ENCODE measurements around the gene DXO. TPM values are rescaled to one million over a fixed set of nuclear protein-coding genes. Genes with fewer than 3 reads are reported as not detected.
"Not testable (repeated sequence)": the region's sequence is repeated elsewhere in the genome, so short reads cannot be mapped to it uniquely, and the experiment has no call there.

DXO gene
- total RNA-seq = 10.7 TPM
- polyA plus RNA-seq (ENCODE audit: insufficient read depth in 1 of 8, insufficient read length in 8 of 8, low replicate concordance in 1 of 8) = 10 to 100 TPM; 16.0 to 22.2 (median 17.4) TPM
- long read RNA-seq, donor 1, partial matches to known transcripts = 0 of 1 reads
- long read RNA-seq, donor 1, other reads (novel, unspliced or antisense) = 0 of 1 reads
- long read RNA-seq, donor 2, partial matches to known transcripts = 0 of 1 reads
- long read RNA-seq, donor 2, other reads (novel, unspliced or antisense) = 0 of 1 reads
- long read RNA-seq, donor 3, partial matches to known transcripts = 0 of 5 reads
- long read RNA-seq, donor 3, other reads (novel, unspliced or antisense) = 0 of 5 reads
- long read RNA-seq, donor 4, partial matches to known transcripts = 0 of 2 reads
- long read RNA-seq, donor 4, other reads (novel, unspliced or antisense) = 0 of 2 reads
- long read RNA-seq, donor 5, partial matches to known transcripts = 0 of 5 reads
- long read RNA-seq, donor 5, other reads (novel, unspliced or antisense) = 0 of 5 reads
- long read RNA-seq, donor 6, partial matches to known transcripts = 41 of 49 reads
- long read RNA-seq, donor 6, other reads (novel, unspliced or antisense) = 5 of 49 reads
- long read RNA-seq, donor 7, partial matches to known transcripts = 0 of 2 reads
- long read RNA-seq, donor 7, other reads (novel, unspliced or antisense) = 0 of 2 reads
- long read RNA-seq, donor 8, partial matches to known transcripts = 0 of 1 reads
- long read RNA-seq, donor 8, other reads (novel, unspliced or antisense) = 0 of 1 reads
- long read RNA-seq, donor 9, partial matches to known transcripts = 0 of 1 reads
- long read RNA-seq, donor 9, other reads (novel, unspliced or antisense) = 0 of 1 reads
- long read RNA-seq, donor 10, partial matches to known transcripts = 0 of 6 reads
- long read RNA-seq, donor 10, other reads (novel, unspliced or antisense) = 0 of 6 reads
- long read RNA-seq, donor 11, partial matches to known transcripts = 15 of 18 reads
- long read RNA-seq, donor 11, other reads (novel, unspliced or antisense) = 0 of 18 reads

GRCh38 chr6:31971993-31972708 lies at the start of gene DXO:
TSS of gene DXO (minus strand) at chr6:31972138. CDS start at chr6:31971675, 463 bp downstream.
- under 1% methylated on average over 59 of the region's 62 CpGs for WGBS (ENCODE audit: insufficient coverage)
- peak within 1 kb of the TSS; percentile 86 for H3K4me3 ChIP-seq (ENCODE audit: low read length)
- peak within 1 kb of the TSS; percentile 99 for H3K27ac ChIP-seq (ENCODE audit: low read length)
- H3K9me3 ChIP-seq (replicated peaks; ENCODE audit: control insufficient read depth, low read depth, low read length) = no peaks in the 10 kb centered on the region
- peaks cover 21% of the 10 kb centered on the region for H3K4me1 ChIP-seq (ENCODE audit: control insufficient read depth, insufficient read depth, low read length)
- peak; percentile 98 for DNase-seq
- peaks cover 35% of the 10 kb centered on the region for H3K36me3 ChIP-seq (ENCODE audit: control insufficient read depth, insufficient read depth, low read length)
- H3K27me3 ChIP-seq (ENCODE audit: control insufficient read depth, insufficient read depth, low read length) = no peaks in the 10 kb centered on the region

GRCh38 chr6:32014547-32014946 lies 42.6 kb upstream of the DXO start, which contains the start of gene C4B:
TSS of gene C4B (plus strand) at chr6:32014795. CDS start at chr6:32014846, 51 bp downstream.
- not testable (repeated sequence) for H3K36me3 ChIP-seq (ENCODE audit: control insufficient read depth, insufficient read depth, low read length); H3K4me3 ChIP-seq (ENCODE audit: low read length); DNase-seq; H3K27ac ChIP-seq (ENCODE audit: low read length); H3K9me3 ChIP-seq (replicated peaks; ENCODE audit: control insufficient read depth, low read depth, low read length); H3K27me3 ChIP-seq (ENCODE audit: control insufficient read depth, insufficient read depth, low read length); H3K4me1 ChIP-seq (ENCODE audit: control insufficient read depth, insufficient read depth, low read length)
- no CpG with 5 or more reads among the region's 6 CpGs for WGBS (ENCODE audit: insufficient coverage)

GRCh38 chr6:32013738-32014137 lies 41.8 kb upstream of the DXO start:
- not testable (repeated sequence) for DNase-seq; H3K27ac ChIP-seq (ENCODE audit: low read length); H3K36me3 ChIP-seq (ENCODE audit: control insufficient read depth, insufficient read depth, low read length); H3K4me1 ChIP-seq (ENCODE audit: control insufficient read depth, insufficient read depth, low read length); H3K27me3 ChIP-seq (ENCODE audit: control insufficient read depth, insufficient read depth, low read length); H3K4me3 ChIP-seq (ENCODE audit: low read length); H3K9me3 ChIP-seq (replicated peaks; ENCODE audit: control insufficient read depth, low read depth, low read length)
- WGBS (ENCODE audit: insufficient coverage) = no CpG with 5 or more reads among the region's 5 CpGs

- H3K4me3 ChIP-seq (ENCODE audit: low read length); H3K9me3 ChIP-seq (replicated peaks; ENCODE audit: control insufficient read depth, low read depth, low read length); H3K27ac ChIP-seq (ENCODE audit: low read length); H3K36me3 ChIP-seq (ENCODE audit: control insufficient read depth, insufficient read depth, low read length); DNase-seq; H3K4me1 ChIP-seq (ENCODE audit: control insufficient read depth, insufficient read depth, low read length); H3K27me3 ChIP-seq (ENCODE audit: control insufficient read depth, insufficient read depth, low read length): not testable (repeated sequence)
- WGBS (ENCODE audit: insufficient coverage) = no CpG with 5 or more reads among the region's 17 CpGs
Observed at GRCh38 chr6:32012941-32013617, 41.1 kb upstream of the DXO start.

- H3K4me3 ChIP-seq (ENCODE audit: low read length); H3K4me1 ChIP-seq (ENCODE audit: control insufficient read depth, insufficient read depth, low read length); H3K36me3 ChIP-seq (ENCODE audit: control insufficient read depth, insufficient read depth, low read length); H3K9me3 ChIP-seq (replicated peaks; ENCODE audit: control insufficient read depth, low read depth, low read length); H3K27ac ChIP-seq (ENCODE audit: low read length); H3K27me3 ChIP-seq (ENCODE audit: control insufficient read depth, insufficient read depth, low read length); DNase-seq: not testable (repeated sequence)
- WGBS (ENCODE audit: insufficient coverage) = 82% methylated on average over 3 of the region's 27 CpGs
Observed at GRCh38 chr6:32010856-32011530, 39.1 kb upstream of the DXO start.

GRCh38 chr6:32009537-32009936 lies 37.6 kb upstream of the DXO start:
- not testable (repeated sequence) for H3K36me3 ChIP-seq (ENCODE audit: control insufficient read depth, insufficient read depth, low read length); H3K4me3 ChIP-seq (ENCODE audit: low read length); H3K4me1 ChIP-seq (ENCODE audit: control insufficient read depth, insufficient read depth, low read length); H3K27me3 ChIP-seq (ENCODE audit: control insufficient read depth, insufficient read depth, low read length); DNase-seq; H3K27ac ChIP-seq (ENCODE audit: low read length); H3K9me3 ChIP-seq (replicated peaks; ENCODE audit: control insufficient read depth, low read depth, low read length)
- WGBS (ENCODE audit: insufficient coverage) = no CpG with 5 or more reads among the region's 12 CpGs

GRCh38 chr6:32008616-32009015 lies 36.7 kb upstream of the DXO start:
- not testable (repeated sequence) for H3K27ac ChIP-seq (ENCODE audit: low read length); H3K4me3 ChIP-seq (ENCODE audit: low read length); H3K36me3 ChIP-seq (ENCODE audit: control insufficient read depth, insufficient read depth, low read length); H3K9me3 ChIP-seq (replicated peaks; ENCODE audit: control insufficient read depth, low read depth, low read length); DNase-seq; H3K4me1 ChIP-seq (ENCODE audit: control insufficient read depth, insufficient read depth, low read length); H3K27me3 ChIP-seq (ENCODE audit: control insufficient read depth, insufficient read depth, low read length)
- 20% methylated on average over 2 of the region's 12 CpGs for WGBS (ENCODE audit: insufficient coverage)

GRCh38 chr6:32008037-32008436 lies 36.1 kb upstream of the DXO start:
- H3K27ac ChIP-seq (ENCODE audit: low read length); H3K4me1 ChIP-seq (ENCODE audit: control insufficient read depth, insufficient read depth, low read length); H3K36me3 ChIP-seq (ENCODE audit: control insufficient read depth, insufficient read depth, low read length); H3K27me3 ChIP-seq (ENCODE audit: control insufficient read depth, insufficient read depth, low read length); H3K4me3 ChIP-seq (ENCODE audit: low read length); H3K9me3 ChIP-seq (replicated peaks; ENCODE audit: control insufficient read depth, low read depth, low read length); DNase-seq: not testable (repeated sequence)
- WGBS (ENCODE audit: insufficient coverage) = no CpG with 5 or more reads among the region's 24 CpGs

GRCh38 chr6:32007086-32007485 lies 35.1 kb upstream of the DXO start:
- not testable (repeated sequence) for H3K36me3 ChIP-seq (ENCODE audit: control insufficient read depth, insufficient read depth, low read length); H3K27me3 ChIP-seq (ENCODE audit: control insufficient read depth, insufficient read depth, low read length); H3K9me3 ChIP-seq (replicated peaks; ENCODE audit: control insufficient read depth, low read depth, low read length); H3K4me1 ChIP-seq (ENCODE audit: control insufficient read depth, insufficient read depth, low read length); H3K4me3 ChIP-seq (ENCODE audit: low read length); H3K27ac ChIP-seq (ENCODE audit: low read length); DNase-seq
- 70% methylated on average over 3 of the region's 12 CpGs for WGBS (ENCODE audit: insufficient coverage)
